Mucosa of descending colon (tissue), 3 donors: ENCODE measurements around the gene MAMLD1. TPM values are rescaled to one million over a fixed set of nuclear protein-coding genes. Genes with fewer than 3 reads are reported as not detected.

Experiments
- ATAC-seq: fragments of 200-7000 bp; cut with Tn5 transposase; one replicate; pipeline ENCODE4 v1.9.1; 2020; ENCODE audit warnings: mild to moderate bottlenecking, moderate library complexity
- DNase-seq, 3 donors: peaks; one replicate each; pipeline ENCODE4 v3.0.0-alpha.2; 2020
- H3K36me3 ChIP-seq: fragments of 200-600 bp; one replicate; pipeline ENCODE4 v1.8.0; 2021; ENCODE audit warnings: low read depth, mild to moderate bottlenecking
- H3K4me1 ChIP-seq: fragments of 200-600 bp; one replicate; pipeline ENCODE4 v1.8.0; 2021; ENCODE audit warnings: low read depth, mild to moderate bottlenecking
- H3K4me3 ChIP-seq: fragments of 200-600 bp; one replicate; pipeline ENCODE4 v1.8.0; 2021; ENCODE audit warnings: mild to moderate bottlenecking
- H3K9me3 ChIP-seq: fragments of 200-600 bp; one replicate; pipeline ENCODE4 v1.8.0; 2021; ENCODE audit warnings: mild to moderate bottlenecking
- intact Hi-C, 2 donors: fragments of 100-400 bp; cut with DNase I in 1 of 2; cut with micrococcal nuclease in 1 of 2; formaldehyde crosslinking; loops; one replicate each; pipeline versions ENCODE4 v1.11.0 to v1.11.1; 2022; cut with DNase I, micrococcal nuclease
- total RNA-seq, 3 donors: library from RNA; stranded (reverse); fragmentation: NEBNext Ultra II Directional in 2 of 3; extraction: Animal tissue kit (Norgen Biotek cat#: 25700) in 2 of 3; gene quantifications; one replicate each; pipeline versions ENCODE4 v1.2.1 to v1.2.4, GENCODE V29; 2021 to 2023
- TF ChIP-seq, protein P1 (sequence below): fragments of 200-600 bp; IDR thresholded peaks from one replicate; pipeline ENCODE4 v1.8.0; 2022; ENCODE audit warnings: antibody characterized with exemption, mild to moderate bottlenecking
- donor health status: DM: no; HTN: no; CAD: no; lungs with moderate emphysema.
- donor health status: DM: no; HTN: no; CAD: no.
- donor health status: DM: no; HTN: yes; CAD: no.

The MAMLD1 gene
- total RNA-seq, 3 donors from 2014 or later: 0.69 to 4.5 (median 1.0) TPM

DNA sequence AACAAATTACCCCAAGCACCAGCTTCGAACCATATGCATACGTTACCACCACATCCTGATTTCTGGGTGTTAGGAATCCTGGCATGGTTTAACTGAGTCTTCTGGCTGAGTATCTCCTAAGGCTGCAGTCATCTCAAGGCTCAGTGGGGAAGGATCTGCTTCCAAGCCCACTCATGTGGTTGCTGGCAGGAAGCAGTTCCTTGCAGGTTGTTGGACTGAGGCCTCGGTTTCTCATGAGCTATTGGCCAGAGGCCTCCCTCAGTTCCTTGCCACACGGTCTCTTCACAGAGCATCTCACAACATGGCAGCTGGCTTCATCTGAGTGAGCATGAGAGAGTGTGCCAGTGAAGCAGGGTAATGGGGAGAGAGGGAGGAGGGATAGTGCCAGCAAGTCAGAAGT is 109.2 kb downstream of the MAMLD1 start:
- Histone ChIP-seq H3K9me3 (no peaks in the 10 kb centered on the region), H3K4me1 (no peaks in the 10 kb centered on the region), H3K4me3 (no peak overlapping the region), H3K36me3 (no peaks in the 10 kb centered on the region)
- TF ChIP-seq, protein P1, sequence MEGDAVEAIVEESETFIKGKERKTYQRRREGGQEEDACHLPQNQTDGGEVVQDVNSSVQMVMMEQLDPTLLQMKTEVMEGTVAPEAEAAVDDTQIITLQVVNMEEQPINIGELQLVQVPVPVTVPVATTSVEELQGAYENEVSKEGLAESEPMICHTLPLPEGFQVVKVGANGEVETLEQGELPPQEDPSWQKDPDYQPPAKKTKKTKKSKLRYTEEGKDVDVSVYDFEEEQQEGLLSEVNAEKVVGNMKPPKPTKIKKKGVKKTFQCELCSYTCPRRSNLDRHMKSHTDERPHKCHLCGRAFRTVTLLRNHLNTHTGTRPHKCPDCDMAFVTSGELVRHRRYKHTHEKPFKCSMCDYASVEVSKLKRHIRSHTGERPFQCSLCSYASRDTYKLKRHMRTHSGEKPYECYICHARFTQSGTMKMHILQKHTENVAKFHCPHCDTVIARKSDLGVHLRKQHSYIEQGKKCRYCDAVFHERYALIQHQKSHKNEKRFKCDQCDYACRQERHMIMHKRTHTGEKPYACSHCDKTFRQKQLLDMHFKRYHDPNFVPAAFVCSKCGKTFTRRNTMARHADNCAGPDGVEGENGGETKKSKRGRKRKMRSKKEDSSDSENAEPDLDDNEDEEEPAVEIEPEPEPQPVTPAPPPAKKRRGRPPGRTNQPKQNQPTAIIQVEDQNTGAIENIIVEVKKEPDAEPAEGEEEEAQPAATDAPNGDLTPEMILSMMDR: no peak
- DNase-seq: no peak
- intact Hi-C loops: no loop called here
- no peak for ATAC-seq

DNA sequence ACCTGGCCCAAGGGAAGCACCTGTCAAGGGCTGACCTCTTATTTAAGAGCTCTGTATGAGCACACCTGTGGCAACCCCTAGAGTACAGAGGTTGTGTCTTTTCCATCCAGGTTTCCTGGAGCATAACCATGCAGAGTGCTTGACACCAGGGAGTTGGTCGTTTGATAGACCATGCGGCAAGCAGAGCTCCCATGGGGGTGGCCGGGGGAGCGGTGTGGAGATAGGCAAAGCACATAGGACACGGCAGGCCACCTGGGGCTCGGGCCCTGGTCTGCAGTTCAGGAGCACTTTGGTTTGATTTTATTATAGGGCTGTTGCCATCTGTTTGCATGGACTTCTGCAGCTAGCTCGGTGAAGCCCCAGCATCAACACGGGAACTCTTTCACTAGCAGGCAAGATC is 110.3 kb downstream of the MAMLD1 start:
- no peaks in the 10 kb centered on the region for H3K9me3 ChIP-seq
- no peak overlapping the region for H3K4me3 ChIP-seq
- no peaks in the 10 kb centered on the region for H3K4me1 ChIP-seq
- no peaks in the 10 kb centered on the region for H3K36me3 ChIP-seq
- DNase-seq (no peak), ATAC-seq (no peak)
- TF ChIP-seq, protein P1: no peak
- intact Hi-C loops: no loop called here

DNA sequence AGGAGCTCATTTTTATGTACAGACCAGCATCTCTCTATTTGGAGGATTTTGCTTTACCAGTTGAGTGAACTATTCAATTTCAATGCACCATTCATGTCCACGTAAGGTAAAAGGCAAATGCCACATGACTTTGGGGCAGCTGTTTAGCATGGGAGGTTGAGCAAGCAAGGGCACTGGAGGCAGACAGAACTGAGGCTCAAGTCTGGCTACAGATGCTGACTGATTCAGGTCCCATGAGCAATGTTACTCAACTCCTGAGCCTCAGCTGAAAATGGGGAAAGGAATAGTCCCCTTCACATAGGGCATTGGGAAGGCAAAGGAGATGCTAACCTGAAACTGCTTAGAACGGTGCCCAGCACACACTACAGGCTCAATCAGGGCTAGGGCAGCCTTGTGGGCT is 112.3 kb downstream of the MAMLD1 start:
- intact Hi-C loops: no loop called here
- DNase-seq: no peak
- no peak for ATAC-seq
- Histone ChIP-seq H3K9me3 (no peaks in the 10 kb centered on the region), H3K4me1 (no peaks in the 10 kb centered on the region), H3K4me3 (no peak overlapping the region), H3K36me3 (no peaks in the 10 kb centered on the region)
- TF ChIP-seq, protein P1: no peak

- DNase-seq: no peak
- TF ChIP-seq, protein P1: no peak
- no peak for ATAC-seq
- Histone ChIP-seq H3K9me3 (no peaks in the 10 kb centered on the region), H3K4me3 (no peak overlapping the region), H3K4me1 (no peaks in the 10 kb centered on the region), H3K36me3 (no peaks in the 10 kb centered on the region)
- intact Hi-C loops: no loop called here
Measured at GRCh38 chrX:150476164-150476699, 113.1 kb downstream of the MAMLD1 start.

DNA sequence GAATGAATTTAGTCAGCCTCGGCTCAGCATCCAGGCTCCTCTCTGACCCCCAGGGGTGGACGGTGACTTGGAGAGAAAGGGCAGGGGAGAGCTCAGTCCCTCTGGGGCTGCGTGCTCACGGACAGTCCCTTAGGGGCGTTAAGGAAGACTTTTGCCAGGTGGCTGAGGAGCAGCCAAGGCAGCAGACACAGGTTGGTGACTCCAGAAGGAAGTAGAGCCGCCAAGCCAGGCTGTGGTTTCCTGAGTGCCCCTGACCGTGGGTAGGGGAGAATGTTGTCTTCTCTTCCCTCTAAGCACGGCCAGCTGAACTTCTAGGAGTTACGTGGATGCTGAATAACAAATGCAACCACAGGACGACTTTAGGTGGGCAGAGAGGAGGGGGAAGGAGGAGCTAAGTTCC is 114.3 kb downstream of the MAMLD1 start:
- intact Hi-C loops: no loop called here
- TF ChIP-seq, protein P1: no peak
- Histone ChIP-seq H3K4me1 (no peaks in the 10 kb centered on the region), H3K36me3 (no peaks in the 10 kb centered on the region), H3K4me3 (no peak overlapping the region), H3K9me3 (no peaks in the 10 kb centered on the region)
- DNase-seq (no peak), ATAC-seq (no peak)
